ENCODE measurements around the gene NFRKB.

- TF ChIP-seq CTCF (IDR thresholded peaks at IDR 0.05; ENCODE audit: borderline replicate concordance, extremely low read depth, low read length, poor library complexity, severe bottlenecking) = no peak
- no peak for TF ChIP-seq EZH2 (IDR thresholded peaks at IDR 0.05; ENCODE audit: borderline replicate concordance, low read depth, low read length, severe bottlenecking)
These were observed 27.3 kb upstream of the NFRKB start for GRCh38 chr11:129922674-129923073.

All from DND-41 (cell line).